ENCODE measurements around the gene CACTIN.

CACTIN gene

GRCh38 chr19:3645726-3646125 lies 19.1 kb upstream of the CACTIN start:
- H3K36me3 ChIP-seq, result peaks cover 6 to 90% (median 71%) of the 10 kb centered on the region in 11 experiments; a peak in 21 of 22 replicates
- H3K9ac ChIP-seq, result no peak overlapping the region

GRCh38 chr19:3645067-3645396 lies 18.4 kb upstream of the CACTIN start:
- no peak for TF ChIP-seq Cebpa-rat (IDR thresholded peaks at IDR 0.05)
- H3K27ac ChIP-seq, result no peak overlapping the region; a peak in 1 of 22 replicates
- peaks cover 0 to 14% (median 0%) of the 10 kb centered on the region in 10 experiments; a peak in 6 of 20 replicates for H3K4me1 ChIP-seq
- H3K4me2 ChIP-seq, result no peak overlapping the region
- H3K36me3 ChIP-seq, result peaks cover 6 to 90% (median 65%) of the 10 kb centered on the region in 11 experiments; a peak in 21 of 22 replicates
- no peak overlapping the region for H3K4me3 ChIP-seq
- no peaks in the 10 kb centered on the region for H3K27me3 ChIP-seq
- H3K9me3 ChIP-seq (replicated peaks in 1 of 11), result no peaks in the 10 kb centered on the region
- H4K20me1 ChIP-seq, result peaks cover 0 to 79% (median 7%) of the 10 kb centered on the region in 11 experiments; a peak in 11 of 22 replicates
- peak overlapping the region in 2 of 11 experiments; percentile 9 to 10; a peak in 1 of 22 replicates for H3K9ac ChIP-seq

More at GRCh38 chr19:3645726-3646125, 19.1 kb upstream of the CACTIN start:
- Histone ChIP-seq H4K20me1 (peaks cover 0 to 81% (median 11%) of the 10 kb centered on the region in 11 experiments; a peak in 11 of 22 replicates), H3K27me3 (no peaks in the 10 kb centered on the region), H3K4me2 (no peak overlapping the region), H3K4me3 (no peak overlapping the region), H3K4me1 (peaks cover 0 to 14% (median 0%) of the 10 kb centered on the region in 10 experiments; a peak in 6 of 20 replicates), H3K27ac (no peak overlapping the region; a peak in 1 of 22 replicates), H3K9me3 (replicated peaks in 1 of 11) (no peaks in the 10 kb centered on the region)
- TF ChIP-seq Cebpa-rat (IDR thresholded peaks at IDR 0.05), result no peak

GRCh38 chr19:3644351-3645066 lies 17.9 kb upstream of the CACTIN start:
- Histone ChIP-seq H3K9ac (peak overlapping the region in 2 of 11 experiments; percentile 9 to 10; a peak in 1 of 22 replicates), H3K4me2 (no peak overlapping the region), H3K4me3 (no peak overlapping the region), H4K20me1 (peaks cover 0 to 75% (median 4%) of the 10 kb centered on the region in 11 experiments; a peak in 11 of 22 replicates), H3K27ac (no peak overlapping the region), H3K4me1 (peaks cover 0 to 14% (median 0%) of the 10 kb centered on the region in 10 experiments; a peak in 6 of 20 replicates), H3K36me3 (peaks cover 11 to 92% (median 69%) of the 10 kb centered on the region in 11 experiments), H3K27me3 (no peaks in the 10 kb centered on the region), H3K9me3 (replicated peaks in 1 of 11) (no peaks in the 10 kb centered on the region)
- TF ChIP-seq Cebpa-rat (IDR thresholded peaks at IDR 0.05), result no peak

GRCh38 chr19:3643674-3644313 lies 17.2 kb upstream of the CACTIN start:
- H3K27me3 ChIP-seq, result no peaks in the 10 kb centered on the region
- TF ChIP-seq Cebpa-rat (IDR thresholded peaks at IDR 0.05), result no peak
- H3K27ac ChIP-seq, result no peak overlapping the region
- peaks cover 0 to 79% (median 4%) of the 10 kb centered on the region in 11 experiments; a peak in 11 of 22 replicates for H4K20me1 ChIP-seq
- no peak overlapping the region for H3K4me3 ChIP-seq
- H3K4me2 ChIP-seq, result no peak overlapping the region
- peaks cover 18 to 98% (median 75%) of the 10 kb centered on the region in 11 experiments for H3K36me3 ChIP-seq
- H3K9ac ChIP-seq, result no peak overlapping the region
- no peaks in the 10 kb centered on the region for H3K9me3 ChIP-seq (replicated peaks in 1 of 11)
- peaks cover 0 to 14% (median 0%) of the 10 kb centered on the region in 10 experiments; a peak in 6 of 20 replicates for H3K4me1 ChIP-seq

GRCh38 chr19:3642987-3643673 lies 16.5 kb upstream of the CACTIN start:
- Histone ChIP-seq H3K9me3 (replicated peaks in 1 of 11) (no peaks in the 10 kb centered on the region), H4K20me1 (peaks cover 0 to 79% (median 4%) of the 10 kb centered on the region in 11 experiments; a peak in 11 of 22 replicates), H3K27me3 (no peaks in the 10 kb centered on the region), H3K9ac (no peak overlapping the region; a peak in 1 of 22 replicates), H3K27ac (no peak overlapping the region), H3K36me3 (peaks cover 23 to 98% (median 76%) of the 10 kb centered on the region in 11 experiments), H3K4me3 (no peak overlapping the region), H3K4me2 (no peak overlapping the region), H3K4me1 (peaks cover 0 to 14% (median 0%) of the 10 kb centered on the region in 10 experiments; a peak in 6 of 20 replicates)
- no peak for TF ChIP-seq Cebpa-rat (IDR thresholded peaks at IDR 0.05)

- peaks cover 0 to 76% (median 7%) of the 10 kb centered on the region in 11 experiments; a peak in 11 of 22 replicates for H4K20me1 ChIP-seq
- no peak for TF ChIP-seq Cebpa-rat (IDR thresholded peaks at IDR 0.05)
Observed at GRCh38 chr19:3642296-3642695, 15.7 kb upstream of the CACTIN start.

GRCh38 chr19:3641515-3642269 lies 15.1 kb upstream of the CACTIN start:
- Histone ChIP-seq H3K4me2 (no peak overlapping the region), H3K36me3 (peaks cover 23 to 95% (median 81%) of the 10 kb centered on the region in 11 experiments), H3K9ac (0 out of 22 replicates have a peak overlapping the region, but pooled peaks of 2 of the 11 experiments have one; percentile 2 to 9), H3K27me3 (no peaks in the 10 kb centered on the region), H3K9me3 (replicated peaks in 1 of 11) (no peaks in the 10 kb centered on the region), H3K27ac (no peak overlapping the region), H3K4me1 (peaks cover 0 to 20% (median 0%) of the 10 kb centered on the region in 10 experiments; a peak in 6 of 20 replicates), H4K20me1 (peaks cover 0 to 76% (median 7%) of the 10 kb centered on the region in 11 experiments; a peak in 11 of 22 replicates), H3K4me3 (no peak overlapping the region)
- TF ChIP-seq Cebpa-rat (IDR thresholded peaks at IDR 0.05), result no peak

More at GRCh38 chr19:3642296-3642695, 15.7 kb upstream of the CACTIN start:
- Histone ChIP-seq H3K36me3 (peaks cover 23 to 95% (median 80%) of the 10 kb centered on the region in 11 experiments), H3K27me3 (no peaks in the 10 kb centered on the region), H3K4me2 (no peak overlapping the region), H3K9ac (peak overlapping the region in 2 of 11 experiments; percentile 2 to 9; a peak in 1 of 22 replicates), H3K27ac (no peak overlapping the region), H3K9me3 (replicated peaks in 1 of 11) (no peaks in the 10 kb centered on the region), H3K4me1 (peaks cover 0 to 14% (median 0%) of the 10 kb centered on the region in 10 experiments; a peak in 6 of 20 replicates), H3K4me3 (no peak overlapping the region)

- Histone ChIP-seq H3K27ac (no peak overlapping the region), H3K4me3 (no peak overlapping the region), H3K9ac (no peak overlapping the region), H4K20me1 (peaks cover 0 to 73% (median 7%) of the 10 kb centered on the region in 11 experiments; a peak in 9 of 22 replicates), H3K9me3 (replicated peaks in 1 of 11) (no peaks in the 10 kb centered on the region), H3K4me1 (peaks cover 0 to 27% (median 0%) of the 10 kb centered on the region in 10 experiments; a peak in 6 of 20 replicates), H3K27me3 (no peaks in the 10 kb centered on the region), H3K4me2 (no peak overlapping the region), H3K36me3 (peaks cover 17 to 91% (median 67%) of the 10 kb centered on the region in 11 experiments)
- no peak for TF ChIP-seq Cebpa-rat (IDR thresholded peaks at IDR 0.05)
Observed at GRCh38 chr19:3639479-3639878, 12.9 kb upstream of the CACTIN start.
